HG03571 (cell line): Measurements from ENCODE around the gene TMEM200A.

Experiments used
- ATAC-seq: cut with Tn5 transposase; IDR thresholded peaks from one replicate; pipeline ENCODE4 v1.9.1; 2021; ENCODE audit not compliant: unreplicated experiment

TMEM200A gene

GRCh38 chr6:130423044-130423443, 57.2 kb downstream of the TMEM200A start:
- ATAC-seq: no peak

GRCh38 chr6:130424710-130425109, 58.9 kb downstream of the TMEM200A start:
- ATAC-seq: no peak

GRCh38 chr6:130425537-130425936, 59.7 kb downstream of the TMEM200A start:
- ATAC-seq: no peak

DNA sequence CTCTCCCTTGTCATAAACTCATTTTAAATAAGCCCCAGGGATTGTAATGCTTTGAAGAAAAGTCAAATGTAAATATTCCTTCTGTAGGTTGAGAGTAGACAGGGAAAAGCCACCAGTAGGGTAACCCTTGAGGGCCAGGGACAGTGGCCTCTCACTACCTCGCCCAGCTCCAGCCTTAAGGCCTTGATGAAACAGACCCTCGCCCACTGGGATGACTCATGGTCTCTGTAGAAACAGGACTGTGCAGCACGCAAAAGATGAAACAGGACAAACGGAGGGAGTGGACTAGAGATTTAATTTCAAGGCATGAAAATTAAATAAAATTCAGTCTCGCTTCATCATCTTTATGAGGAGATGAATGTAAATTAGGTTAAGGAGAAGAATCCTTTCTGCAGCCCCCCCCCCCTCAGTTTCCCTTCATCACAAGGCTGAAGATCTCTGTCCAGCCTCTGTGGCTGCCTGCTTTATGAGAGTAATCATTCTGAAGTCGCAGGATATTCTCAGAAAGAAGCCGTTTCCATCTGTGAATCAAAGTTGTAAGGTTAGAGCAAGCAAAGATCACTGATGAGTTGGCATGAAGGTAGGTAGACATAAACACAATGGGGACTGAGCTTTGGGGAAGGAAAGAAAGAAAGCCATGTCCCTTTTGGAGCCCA, 60.4 kb downstream of the TMEM200A start:
- no peak for ATAC-seq

DNA sequence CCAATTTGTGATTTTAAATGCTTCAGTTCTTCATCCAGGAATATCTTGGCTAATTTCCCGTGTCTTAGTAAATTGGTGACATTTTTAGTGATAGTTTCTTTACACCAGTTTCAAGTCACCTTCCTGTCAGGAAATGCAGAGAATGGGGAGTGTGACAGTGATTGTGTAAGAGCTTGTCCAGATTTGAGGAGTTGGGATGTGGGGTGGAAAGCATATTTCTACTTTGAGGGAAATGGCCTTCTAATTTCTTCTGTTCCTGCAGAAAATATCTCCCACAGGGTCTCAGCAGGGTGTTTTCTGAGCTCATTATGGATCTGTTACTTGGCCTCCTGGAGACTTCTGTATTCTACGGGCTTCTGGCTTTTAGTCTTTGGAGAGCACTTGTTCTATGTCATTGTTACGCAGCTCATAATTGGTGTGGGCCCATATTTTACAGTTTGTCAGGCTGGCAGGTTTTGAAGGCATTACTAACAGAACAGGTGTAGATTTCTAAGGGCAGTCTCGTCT, 65.6 kb downstream of the TMEM200A start:
- ATAC-seq: no peak

DNA sequence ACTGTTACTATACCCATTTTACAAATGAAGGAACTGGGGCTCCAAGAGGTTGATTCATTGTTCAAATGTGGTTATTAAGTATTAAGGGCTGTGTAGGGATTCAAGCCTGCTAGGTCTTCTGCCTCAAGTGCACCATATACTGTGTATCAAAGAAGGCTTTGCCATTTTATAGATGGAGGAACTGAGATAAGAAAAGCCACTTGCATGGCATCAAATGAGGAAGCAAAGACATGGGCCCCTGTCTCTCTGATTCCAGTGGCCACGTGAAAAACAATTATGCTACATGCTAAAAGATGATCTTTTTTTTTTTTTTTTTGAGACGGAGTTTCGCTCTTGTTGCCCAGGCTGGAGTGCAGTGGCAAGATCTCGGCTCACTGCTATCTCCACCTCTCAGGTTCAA, 67.0 kb downstream of the TMEM200A start:
- ATAC-seq: no peak

- no peak for ATAC-seq
Measured at GRCh38 chr6:130434174-130434873, 68.5 kb downstream of the TMEM200A start.

DNA sequence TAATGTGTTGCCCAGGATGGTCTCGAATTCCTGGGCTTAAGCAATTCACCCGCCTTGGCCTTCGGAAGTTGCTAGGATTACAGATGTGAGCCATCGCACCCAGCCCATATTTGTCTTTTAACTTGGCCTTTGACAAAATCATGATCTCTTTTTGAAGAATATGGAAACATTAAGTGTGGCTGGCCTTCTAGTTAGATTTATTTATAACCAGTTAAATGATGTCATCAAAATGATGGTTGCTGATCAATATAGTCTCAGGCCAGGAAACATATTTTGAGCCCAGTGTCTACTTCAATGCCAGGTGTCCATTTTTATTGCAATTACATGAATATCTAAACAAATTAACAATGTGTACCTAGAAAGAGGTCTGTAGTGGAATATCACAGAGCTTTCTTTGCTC, 69.4 kb downstream of the TMEM200A start:
- no peak for ATAC-seq

DNA sequence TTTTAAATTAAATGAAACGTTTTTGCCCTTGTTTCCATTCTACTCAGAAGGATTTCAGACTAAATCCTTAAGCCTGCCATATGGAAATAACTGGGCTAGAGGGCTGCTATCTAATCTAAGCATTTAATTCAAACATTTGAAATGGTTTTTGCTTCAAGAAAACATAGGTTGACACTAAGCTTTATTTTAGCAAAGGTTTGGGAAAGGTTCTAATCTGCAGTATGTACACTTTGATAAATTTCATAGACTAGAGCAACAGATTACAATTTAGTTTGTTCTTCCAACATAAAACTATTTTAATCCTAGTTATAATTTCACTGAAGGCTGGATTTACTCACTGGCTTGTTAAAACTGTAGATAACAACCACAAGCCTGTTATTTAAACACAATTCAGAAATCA, 72.1 kb downstream of the TMEM200A start:
- ATAC-seq: no peak

- no peak for ATAC-seq
Measured at GRCh38 chr6:130447374-130447773, 81.6 kb downstream of the TMEM200A start.

DNA sequence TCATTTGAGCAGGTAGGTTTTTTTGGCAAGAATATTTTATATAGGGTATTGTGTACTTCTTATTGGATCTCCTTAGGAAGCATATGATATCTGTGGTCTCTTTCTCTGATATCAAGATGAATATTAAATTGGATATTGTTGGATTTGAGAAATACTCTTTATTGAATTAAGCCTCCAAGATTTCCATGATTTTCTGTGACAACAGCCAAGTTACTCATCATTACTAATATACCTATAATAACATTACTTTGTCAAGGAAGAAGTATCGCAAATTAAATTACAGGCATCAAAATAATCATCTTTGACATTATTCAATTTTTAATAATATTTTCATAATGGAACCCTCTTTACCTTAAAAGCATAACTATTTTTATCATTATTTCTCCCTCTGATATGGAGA, 86.5 kb downstream of the TMEM200A start:
- ATAC-seq: no peak

GRCh38 chr6:130453230-130453629, 87.4 kb downstream of the TMEM200A start:
- ATAC-seq: no peak

- no peak for ATAC-seq
Measured at GRCh38 chr6:130457605-130458004, 91.8 kb downstream of the TMEM200A start.

GRCh38 chr6:130459316-130459715, 93.5 kb downstream of the TMEM200A start:
- ATAC-seq: no peak

GRCh38 chr6:130460934-130461333, 95.1 kb downstream of the TMEM200A start:
- ATAC-seq: no peak

- ATAC-seq: no peak
Measured at GRCh38 chr6:130466052-130466747, 100.4 kb downstream of the TMEM200A start.

GRCh38 chr6:130466748-130467061, 100.9 kb downstream of the TMEM200A start:
- no peak for ATAC-seq

DNA sequence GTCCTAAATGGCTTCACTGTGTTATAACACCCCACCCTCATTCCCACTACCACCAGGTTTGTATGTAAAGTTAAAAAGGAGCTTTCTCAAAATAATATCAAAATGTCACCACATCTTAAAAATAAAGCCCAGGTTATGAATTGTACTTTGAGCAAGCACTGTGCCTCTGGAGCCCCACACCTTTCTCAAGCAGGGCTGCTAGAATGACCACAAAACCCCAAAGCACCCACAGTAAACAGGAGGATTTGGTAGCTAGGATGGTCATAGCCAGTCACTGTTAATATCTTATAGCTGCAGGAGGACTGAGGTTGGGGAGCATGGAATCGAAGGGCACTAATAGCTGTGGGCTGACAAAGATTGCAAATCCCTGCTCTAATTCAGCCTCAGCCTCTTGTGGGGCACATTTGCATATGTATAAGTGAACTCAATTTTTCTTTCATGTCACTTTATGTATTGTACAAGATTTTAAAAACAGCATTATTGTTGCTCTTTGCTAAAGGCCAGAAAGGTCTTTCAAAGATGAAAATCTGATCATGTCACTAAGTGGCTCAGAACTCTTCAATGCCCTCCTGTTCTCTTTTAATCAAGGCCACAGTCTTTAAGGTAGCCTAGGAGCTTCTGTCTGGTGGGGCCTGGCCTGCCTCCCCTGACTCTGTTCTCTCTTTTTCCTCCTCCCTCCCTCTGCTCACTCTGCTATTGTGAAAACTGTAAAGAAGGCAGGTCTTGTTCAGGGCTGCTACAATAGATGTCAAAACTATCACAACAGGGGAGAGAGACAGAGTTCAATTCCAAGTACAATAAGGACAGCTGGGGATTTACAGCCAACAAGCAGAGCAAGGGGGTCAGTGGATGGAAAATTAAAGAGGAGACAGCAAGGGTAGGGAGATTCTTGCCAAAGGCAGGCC, 101.6 kb downstream of the TMEM200A start:
- ATAC-seq: no peak

DNA sequence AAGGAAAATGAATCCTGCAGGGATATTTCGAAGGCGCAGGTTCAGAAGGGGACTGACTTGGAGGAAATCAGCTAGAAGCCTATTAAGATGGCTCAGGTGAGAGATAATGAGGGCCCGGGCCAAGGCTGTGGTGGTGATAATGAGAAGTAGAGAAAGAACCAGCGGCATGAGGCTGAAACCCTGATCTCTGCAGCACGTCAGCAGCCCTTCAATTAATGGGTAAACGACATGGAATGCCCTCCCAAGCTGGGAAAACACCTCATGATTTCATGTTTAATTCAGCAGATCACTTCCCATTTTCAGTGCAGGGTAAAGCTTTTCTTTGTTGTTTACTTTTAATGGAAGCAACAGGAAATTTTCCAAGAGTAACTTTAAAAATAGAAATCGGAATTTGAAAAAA, 104.9 kb downstream of the TMEM200A start:
- ATAC-seq: no peak

GRCh38 chr6:130473886-130474285, 108.1 kb downstream of the TMEM200A start:
- ATAC-seq: no peak
